Gastrocnemius medialis (tissue), 4 donors: ENCODE results near the gene COPG1.

ENCODE experiments used
- POLR2A ChIP-seq, 2 donors: fragments of 450-650 bp; IDR thresholded peaks; one replicate each; pipeline ENCODE4 v1.6.1; 2017; ENCODE audit warnings: antibody characterized with exemption in 2 of 2, mild to moderate bottlenecking in 2 of 2, moderate library complexity in 2 of 2
- TF ChIP-seq, protein P1 (sequence below), 5 experiments: fragments of 450-650 bp in 3 of 5; fragments of 200-600 bp in 2 of 5; sonication (generic) in 2 of 5; IDR thresholded peaks in 4 of 5; conservative IDR thresholded peaks in 1 of 5; 1 replicate in 4 of 5; 2 replicates in 1 of 5; pipeline ENCODE4 v1.5.1; 2016 to 2019; ENCODE audit warnings: antibody characterized with exemption in 5 of 5, mild to moderate bottlenecking in 3 of 5, moderate library complexity in 3 of 5

DNA sequence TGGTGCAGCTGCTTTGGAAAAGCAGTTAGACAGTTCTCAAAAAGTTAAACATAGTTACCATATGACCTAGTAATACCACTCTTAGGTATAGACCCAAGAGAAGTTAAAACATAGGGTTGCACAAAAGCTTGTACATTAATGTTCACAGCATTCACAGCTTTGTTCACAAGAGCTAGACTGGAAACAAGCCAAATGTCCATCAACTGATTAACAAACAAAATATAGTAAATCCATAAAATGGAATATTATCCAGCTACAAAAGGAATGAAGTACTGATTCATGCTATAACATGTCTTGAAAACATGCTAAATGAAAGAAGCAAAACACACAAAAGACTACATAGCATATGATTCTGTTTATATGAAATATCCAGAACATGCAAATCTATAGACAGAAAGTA is 2.8 kb upstream of the COPG1 start:
- TF ChIP-seq, protein P1, sequence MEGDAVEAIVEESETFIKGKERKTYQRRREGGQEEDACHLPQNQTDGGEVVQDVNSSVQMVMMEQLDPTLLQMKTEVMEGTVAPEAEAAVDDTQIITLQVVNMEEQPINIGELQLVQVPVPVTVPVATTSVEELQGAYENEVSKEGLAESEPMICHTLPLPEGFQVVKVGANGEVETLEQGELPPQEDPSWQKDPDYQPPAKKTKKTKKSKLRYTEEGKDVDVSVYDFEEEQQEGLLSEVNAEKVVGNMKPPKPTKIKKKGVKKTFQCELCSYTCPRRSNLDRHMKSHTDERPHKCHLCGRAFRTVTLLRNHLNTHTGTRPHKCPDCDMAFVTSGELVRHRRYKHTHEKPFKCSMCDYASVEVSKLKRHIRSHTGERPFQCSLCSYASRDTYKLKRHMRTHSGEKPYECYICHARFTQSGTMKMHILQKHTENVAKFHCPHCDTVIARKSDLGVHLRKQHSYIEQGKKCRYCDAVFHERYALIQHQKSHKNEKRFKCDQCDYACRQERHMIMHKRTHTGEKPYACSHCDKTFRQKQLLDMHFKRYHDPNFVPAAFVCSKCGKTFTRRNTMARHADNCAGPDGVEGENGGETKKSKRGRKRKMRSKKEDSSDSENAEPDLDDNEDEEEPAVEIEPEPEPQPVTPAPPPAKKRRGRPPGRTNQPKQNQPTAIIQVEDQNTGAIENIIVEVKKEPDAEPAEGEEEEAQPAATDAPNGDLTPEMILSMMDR (IDR thresholded peaks at IDR 0.05 in 4 of 5, conservative IDR thresholded peaks at IDR 0.05 in 1 of 5), result no peak
- TF ChIP-seq POLR2A (IDR thresholded peaks at IDR 0.05), result no peak
